HG02763 (cell line): ENCODE data around the gene ZBTB34.

Experiments used
- ATAC-seq: cut with Tn5 transposase; IDR thresholded peaks from one replicate; pipeline ENCODE4 v1.9.1; 2021; ENCODE audit warnings: mild to moderate bottlenecking, moderate library complexity; ENCODE audit not compliant: unreplicated experiment

ZBTB34 gene

DNA sequence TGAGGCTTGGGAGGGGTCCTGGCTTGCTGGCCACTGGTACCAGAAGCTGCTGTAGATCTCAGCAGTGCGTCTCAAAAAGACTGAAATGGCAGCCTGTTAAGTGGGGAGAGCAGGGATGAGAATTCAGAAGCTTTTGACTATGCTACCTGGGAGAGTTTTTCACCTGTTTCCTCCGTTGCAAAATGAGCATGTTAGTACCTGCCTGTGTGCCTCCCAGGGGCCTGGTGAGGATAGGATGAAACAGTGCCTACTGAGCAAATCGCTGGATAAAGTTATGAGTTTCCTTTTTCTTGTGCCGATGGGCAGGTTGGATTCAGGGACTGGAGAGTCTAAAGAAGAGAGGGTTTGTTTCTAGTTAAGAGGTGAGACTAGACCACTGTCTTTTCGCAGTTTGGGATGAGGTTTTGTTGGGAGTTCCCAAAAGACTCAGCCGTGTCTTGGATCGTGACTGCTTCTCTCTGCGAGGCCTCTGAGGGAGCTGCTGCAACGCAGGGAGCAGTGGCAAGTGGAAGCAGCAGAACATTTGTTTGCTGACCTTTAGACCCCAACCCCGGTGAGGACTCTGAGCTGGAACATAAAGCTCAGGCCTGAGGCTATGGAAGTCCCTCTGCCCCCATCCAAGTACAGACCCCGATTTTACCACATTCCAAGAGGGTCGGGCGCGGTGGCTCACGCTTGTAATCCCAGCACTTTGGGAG, 55.6 kb downstream of the ZBTB34 start:
- ATAC-seq = no peak

DNA sequence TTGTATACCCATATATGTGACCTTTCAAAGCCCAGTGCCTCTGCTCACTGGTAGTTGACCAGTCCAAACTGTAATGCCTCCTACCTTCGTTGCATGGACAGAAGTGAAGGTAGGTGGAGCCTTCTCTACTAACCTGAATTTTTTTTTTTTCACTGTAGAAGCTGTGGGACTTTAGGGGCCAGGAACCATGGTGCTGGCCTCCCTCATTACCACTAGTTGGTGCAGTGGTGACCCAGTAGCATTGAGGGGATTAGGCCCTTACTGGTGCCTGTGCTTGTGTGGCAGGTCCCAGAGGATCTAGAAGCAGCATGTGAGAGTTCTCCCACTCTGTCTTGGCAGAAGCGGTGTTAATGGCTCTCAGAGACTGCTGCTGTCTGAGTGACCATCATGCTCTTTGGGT, 56.5 kb downstream of the ZBTB34 start:
- ATAC-seq = no peak

DNA sequence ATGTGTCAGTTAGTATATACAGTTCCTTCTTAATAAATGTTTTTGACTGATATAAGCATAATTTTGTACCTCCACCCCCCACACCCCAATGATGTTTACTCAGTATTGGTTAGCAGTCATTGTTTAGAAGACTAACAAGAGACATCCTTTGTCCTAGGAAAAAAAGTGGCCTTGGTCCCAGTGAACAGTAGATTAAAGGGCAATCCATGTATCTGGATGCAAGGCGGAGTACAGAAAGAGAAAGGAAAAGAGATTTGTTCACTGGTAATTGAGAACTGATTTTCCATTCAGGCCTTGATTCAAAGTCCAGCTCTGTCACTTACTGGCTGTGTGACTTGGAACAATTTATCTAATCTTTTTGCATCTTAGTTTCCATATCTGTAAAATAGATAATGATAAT, 58.8 kb downstream of the ZBTB34 start:
- ATAC-seq = no peak

DNA sequence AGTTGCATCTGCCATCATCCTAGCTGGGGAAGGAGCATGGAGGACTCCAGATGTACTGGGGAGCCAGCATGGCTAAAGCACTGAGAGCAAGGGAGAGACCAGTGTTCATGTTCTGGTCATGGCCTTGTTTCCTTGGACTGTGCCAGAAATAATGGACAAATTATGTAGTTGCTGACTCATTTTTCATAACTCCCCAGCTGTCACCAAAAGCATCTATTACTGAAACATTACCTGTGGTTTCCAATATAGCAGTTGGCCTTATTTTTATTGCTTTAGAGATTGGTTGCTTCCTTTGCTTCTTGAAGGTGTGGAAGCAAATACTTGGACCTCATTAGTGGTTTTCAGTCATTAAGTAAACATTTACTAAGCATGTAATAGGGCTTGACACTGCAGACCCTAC, 65.4 kb downstream of the ZBTB34 start:
- ATAC-seq = no peak

DNA sequence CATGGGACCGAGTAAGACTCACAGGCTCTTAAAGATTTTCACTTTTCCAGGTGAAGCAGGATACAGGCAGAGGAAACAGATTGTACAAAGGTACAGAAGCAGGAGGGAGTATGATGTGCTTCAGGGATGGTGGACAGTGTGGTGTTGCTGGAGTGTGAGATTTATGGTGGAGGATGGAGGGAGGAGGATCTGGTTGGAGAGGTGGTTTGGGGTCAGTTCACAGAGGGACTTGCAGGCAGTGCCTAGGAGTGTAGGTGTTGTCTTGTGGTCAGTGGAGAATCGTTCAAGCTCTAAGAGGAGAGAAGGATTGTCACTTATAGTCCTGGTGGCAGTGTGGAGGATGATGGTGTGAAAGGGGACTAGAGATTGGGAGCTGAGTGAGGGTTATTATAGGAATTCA, 65.9 kb downstream of the ZBTB34 start:
- no peak for ATAC-seq

DNA sequence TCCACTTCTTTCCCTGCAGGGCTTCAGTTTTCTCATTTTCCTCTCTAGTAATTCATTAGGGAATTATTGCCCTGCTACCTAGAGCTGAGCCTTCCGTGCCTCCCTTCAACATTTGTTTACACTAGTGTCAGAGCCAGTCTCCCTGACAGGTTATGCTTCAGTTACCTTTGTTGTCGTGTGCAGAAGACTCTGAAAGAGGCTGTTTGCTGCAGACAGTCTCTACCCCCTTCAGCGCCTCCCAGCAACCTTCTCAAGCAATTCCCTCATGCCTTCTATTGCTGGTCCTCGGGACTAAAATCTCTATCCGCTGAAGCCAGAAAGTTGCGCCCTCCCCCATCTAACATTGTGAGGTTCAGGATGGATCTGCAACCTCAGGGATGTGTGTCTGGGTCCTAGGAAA, 67.0 kb downstream of the ZBTB34 start:
- no peak for ATAC-seq

DNA sequence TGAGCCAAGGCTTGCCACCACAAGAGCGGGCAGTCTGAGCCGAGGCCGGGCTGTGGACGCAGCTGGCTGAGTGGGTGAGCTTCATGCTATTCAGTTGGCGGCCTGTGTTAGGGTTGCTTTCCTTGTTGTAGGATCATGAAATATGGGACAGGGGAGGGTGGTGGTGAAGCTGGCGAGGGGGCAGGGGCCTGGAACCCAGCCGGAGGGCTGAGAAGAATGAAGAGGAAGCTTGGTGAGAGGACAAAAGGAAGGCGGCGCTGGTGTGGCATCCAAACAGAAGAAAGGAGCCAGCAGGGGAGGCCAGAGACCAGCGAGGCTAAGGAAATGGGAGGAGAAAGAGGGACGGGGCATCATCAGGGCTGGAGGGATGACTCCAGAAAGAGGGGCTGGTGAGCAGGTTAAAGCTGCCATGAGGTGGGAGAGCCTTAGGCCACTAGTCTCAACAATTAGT, 72.5 kb downstream of the ZBTB34 start:
- no peak for ATAC-seq

DNA sequence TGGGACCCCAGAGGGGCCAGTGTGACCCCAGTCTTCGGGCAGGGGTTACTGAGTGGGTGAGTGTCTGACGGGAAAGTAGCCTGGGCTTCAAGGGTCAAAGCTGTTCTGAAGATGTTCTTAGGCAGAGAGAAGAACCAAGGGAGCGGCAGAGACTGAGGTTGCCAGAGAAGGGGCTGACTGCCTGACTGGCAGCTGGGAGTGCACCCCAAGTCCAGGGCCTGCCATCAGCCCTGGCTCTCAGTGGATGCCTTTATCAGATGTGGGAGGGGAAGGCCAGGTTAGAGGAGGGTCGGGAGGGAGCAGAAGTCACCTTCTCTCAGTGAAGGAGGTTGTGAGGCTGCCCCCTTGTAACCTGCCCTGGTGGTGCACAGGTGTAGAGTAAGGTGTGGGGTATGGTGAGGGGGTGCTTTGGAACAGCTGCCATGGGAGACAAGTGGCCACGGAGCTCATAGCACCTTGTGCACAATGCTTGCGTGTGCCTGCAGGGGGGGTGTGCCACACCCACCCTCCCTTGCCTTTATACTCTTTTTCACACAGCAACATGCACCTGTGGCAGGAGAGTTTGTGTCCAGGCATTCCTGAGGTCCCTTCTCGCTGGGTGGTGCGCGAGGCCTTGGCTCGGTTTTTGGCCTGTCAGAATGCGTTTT, 73.0 kb downstream of the ZBTB34 start:
- no peak for ATAC-seq

DNA sequence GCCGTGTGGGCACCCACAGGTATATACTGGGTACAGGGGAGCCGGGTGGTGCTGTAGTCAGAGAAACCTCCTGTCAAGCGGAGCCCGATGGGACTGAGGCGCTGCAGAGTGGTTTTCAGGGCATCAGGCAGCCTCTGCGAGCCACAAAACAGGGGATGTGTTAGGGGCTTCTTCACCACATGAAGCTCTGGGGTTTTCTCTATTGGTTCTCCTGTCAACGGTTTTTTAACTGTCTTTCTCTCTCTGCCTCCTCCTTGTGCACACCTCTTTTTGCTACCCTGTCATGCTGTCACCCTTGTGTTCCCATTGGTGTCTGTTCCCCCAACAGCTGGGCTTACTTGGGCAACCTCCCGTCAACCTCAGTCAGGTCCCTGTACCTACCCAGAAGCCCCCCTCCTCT, 74.0 kb downstream of the ZBTB34 start:
- no peak for ATAC-seq
